WTC11 (cell line): ENCODE results near the gene CHI3L1. TPM values are rescaled to one million over a fixed set of nuclear protein-coding genes. Genes with fewer than 3 reads are reported as not detected.

Experiments
- ATAC-seq: fragments of 200-7000 bp; cut with Tn5 transposase; 2 replicates; pipeline ENCODE4 v1.10.0; 2021; ENCODE audit warnings: mild to moderate bottlenecking, moderate library complexity
- CTCF ChIA-PET: fragments of 300-600 bp; sonication (Branson Sonifier 250); formaldehyde crosslinking; loops from one replicate; lab custom pipeline; 2021; ENCODE audit warnings: antibody characterized with exemption; lab: Charles Lee
- POLR2A ChIA-PET: fragments of 350-600 bp; sonication (Branson Sonifier 250); formaldehyde crosslinking; loops from one replicate; lab custom pipeline; 2021; ENCODE audit warnings: antibody characterized with exemption; lab: Charles Lee
- DNase-seq: peaks from one replicate; pipeline ENCODE4 v3.0.0; 2021; ENCODE audit warnings: low spot score
- H3K27ac Mint-ChIP-seq: 2 replicates; pipeline ENCODE4 v1.8.0; 2021; ENCODE audit warnings: mixed read lengths
- H3K27me3 Mint-ChIP-seq: 2 replicates; pipeline ENCODE4 v1.8.0; 2021; ENCODE audit warnings: low read depth, mild to moderate bottlenecking, moderate library complexity, mixed read lengths
- H3K36me3 Mint-ChIP-seq: 2 replicates; pipeline ENCODE4 v1.8.0; 2021; ENCODE audit warnings: mixed read lengths
- H3K4me1 Mint-ChIP-seq: 2 replicates; pipeline ENCODE4 v1.8.0; 2022; ENCODE audit warnings: mixed read lengths
- H3K4me3 Mint-ChIP-seq: 2 replicates; pipeline ENCODE4 v1.8.0; 2021; ENCODE audit warnings: mild to moderate bottlenecking, moderate library complexity, mixed read lengths
- H3K9me3 Mint-ChIP-seq: 2 replicates; pipeline ENCODE4 v1.8.0; 2021; ENCODE audit warnings: mixed read lengths
- ATF2 ChIP-seq: sonication (generic); formaldehyde crosslinking; IDR thresholded peaks from 2 replicates; pipeline ENCODE4 v1.8.1; 2022; ENCODE audit warnings: low read depth, missing genetic modification reagents, borderline replicate concordance
- CDX4 ChIP-seq: fragments of 250-450 bp; sonication (Bioruptor Pico); IDR thresholded peaks from 2 replicates; pipeline ENCODE4 v1.9.0; 2021; ENCODE audit warnings: moderate library complexity, mild to moderate bottlenecking, inconsistent platforms, borderline replicate concordance
- CREM ChIP-seq: sonication (generic); formaldehyde crosslinking; IDR thresholded peaks from 2 replicates; pipeline ENCODE4 v1.8.1; 2022; ENCODE audit warnings: mild to moderate bottlenecking, missing genetic modification reagents, moderate library complexity
- E2F4 ChIP-seq: sonication (generic); formaldehyde crosslinking; IDR thresholded peaks from 2 replicates; pipeline ENCODE4 v1.8.1; 2022; ENCODE audit warnings: low read depth, mild to moderate bottlenecking, moderate library complexity, missing genetic modification reagents, borderline replicate concordance
- ELF4 ChIP-seq: sonication (generic); formaldehyde crosslinking; IDR thresholded peaks from 2 replicates; pipeline ENCODE4 v1.8.1; 2022; ENCODE audit warnings: low read depth, mild to moderate bottlenecking, moderate library complexity, missing genetic modification reagents
- EMX1 ChIP-seq: fragments of 250-450 bp; sonication (Bioruptor Pico); IDR thresholded peaks from 2 replicates; pipeline ENCODE4 v1.8.0; 2021; ENCODE audit warnings: mild to moderate bottlenecking
- ESRRA ChIP-seq: sonication (generic); formaldehyde crosslinking; IDR thresholded peaks from 2 replicates; pipeline ENCODE4 v1.8.1; 2022; ENCODE audit warnings: mild to moderate bottlenecking, missing genetic modification reagents, borderline replicate concordance
- ETV6 ChIP-seq: sonication (generic); formaldehyde crosslinking; IDR thresholded peaks from 2 replicates; pipeline ENCODE4 v1.8.1; 2022; ENCODE audit warnings: mild to moderate bottlenecking, missing genetic modification reagents
- FOXK1 ChIP-seq: sonication (generic); formaldehyde crosslinking; IDR thresholded peaks from 2 replicates; pipeline ENCODE4 v1.8.0; 2022; ENCODE audit warnings: mild to moderate bottlenecking, moderate library complexity, missing genetic modification reagents
- GRHL2 ChIP-seq: fragments of 250-450 bp; sonication (Bioruptor Pico); IDR thresholded peaks from 2 replicates; pipeline ENCODE4 v1.8.0; 2022; ENCODE audit warnings: mild to moderate bottlenecking, moderate library complexity; ENCODE audit not compliant: insufficient replicate concordance, severe bottlenecking
- HMGXB4 ChIP-seq: sonication (generic); formaldehyde crosslinking; IDR thresholded peaks from 2 replicates; pipeline ENCODE4 v1.8.1; 2023; ENCODE audit warnings: mild to moderate bottlenecking, moderate library complexity, missing genetic modification reagents
- IRF2 ChIP-seq: sonication (generic); formaldehyde crosslinking; IDR thresholded peaks from 2 replicates; pipeline ENCODE4 v1.8.0; 2022; ENCODE audit warnings: low read depth, missing genetic modification reagents, borderline replicate concordance
- JAZF1 ChIP-seq: fragments of 250-450 bp; sonication (Bioruptor Pico); IDR thresholded peaks from 2 replicates; pipeline ENCODE4 v1.9.0; 2021; ENCODE audit warnings: moderate library complexity, mild to moderate bottlenecking, inconsistent platforms
- MAX ChIP-seq: sonication (generic); formaldehyde crosslinking; IDR thresholded peaks from 2 replicates; pipeline ENCODE4 v1.8.0; 2022; ENCODE audit warnings: mild to moderate bottlenecking, missing genetic modification reagents
- MXD4 ChIP-seq: fragments of 250-450 bp; sonication (Bioruptor Pico); IDR thresholded peaks from 2 replicates; pipeline ENCODE4 v1.8.0; 2021; ENCODE audit warnings: mild to moderate bottlenecking, moderate library complexity, borderline replicate concordance
- NFATC4 ChIP-seq: fragments of 250-450 bp; sonication (Bioruptor Pico); IDR thresholded peaks from 2 replicates; pipeline ENCODE4 v1.9.0; 2021; ENCODE audit warnings: mild to moderate bottlenecking
- NR1H2 ChIP-seq: sonication (generic); formaldehyde crosslinking; IDR thresholded peaks from 2 replicates; pipeline ENCODE4 v1.9.0; 2021; ENCODE audit warnings: mild to moderate bottlenecking, moderate library complexity, missing genetic modification reagents
- PRRX2 ChIP-seq: fragments of 250-450 bp; sonication (Bioruptor Pico); IDR thresholded peaks from 2 replicates; pipeline ENCODE4 v1.8.0; 2021; ENCODE audit warnings: mild to moderate bottlenecking
- RELA ChIP-seq: sonication (generic); formaldehyde crosslinking; IDR thresholded peaks from 2 replicates; pipeline ENCODE4 v1.8.1; 2022; ENCODE audit warnings: missing genetic modification reagents, mild to moderate bottlenecking, borderline replicate concordance
- RORB ChIP-seq: fragments of 250-450 bp; sonication (Bioruptor Pico); IDR thresholded peaks from 2 replicates; pipeline ENCODE4 v1.9.0; 2021; ENCODE audit warnings: mild to moderate bottlenecking
- TCF7 ChIP-seq: sonication (generic); formaldehyde crosslinking; IDR thresholded peaks from 2 replicates; pipeline ENCODE4 v1.8.0; 2022; ENCODE audit warnings: mild to moderate bottlenecking, low read depth, missing genetic modification reagents, moderate library complexity
- TEAD1 ChIP-seq: sonication (generic); formaldehyde crosslinking; IDR thresholded peaks from 2 replicates; pipeline ENCODE4 v1.8.0; 2022; ENCODE audit warnings: mild to moderate bottlenecking, missing genetic modification reagents
- TEAD4 ChIP-seq: sonication (generic); formaldehyde crosslinking; IDR thresholded peaks from 2 replicates; pipeline ENCODE4 v1.8.0; 2022; ENCODE audit warnings: mild to moderate bottlenecking, missing genetic modification reagents
- ZBTB21 ChIP-seq: sonication (generic); formaldehyde crosslinking; IDR thresholded peaks from 2 replicates; pipeline ENCODE4 v1.8.1; 2023; ENCODE audit warnings: mild to moderate bottlenecking, missing genetic modification reagents, borderline replicate concordance
- ZNF138 ChIP-seq: sonication (generic); formaldehyde crosslinking; conservative IDR thresholded peaks from 2 replicates; pipeline ENCODE4 v1.8.1; 2022; ENCODE audit warnings: mild to moderate bottlenecking, moderate library complexity, missing genetic modification reagents
- ZNF232 ChIP-seq: sonication (generic); formaldehyde crosslinking; IDR thresholded peaks from 2 replicates; pipeline ENCODE4 v1.8.0; 2022; ENCODE audit warnings: mild to moderate bottlenecking, missing genetic modification reagents
- ZNF317 ChIP-seq: sonication (generic); formaldehyde crosslinking; IDR thresholded peaks from 2 replicates; pipeline ENCODE4 v1.8.1; 2023; ENCODE audit warnings: low read depth, mild to moderate bottlenecking, moderate library complexity, missing genetic modification reagents, borderline replicate concordance
- ZNF423 ChIP-seq: fragments of 250-450 bp; sonication (Bioruptor Pico); IDR thresholded peaks from 2 replicates; pipeline ENCODE4 v2.1.2; 2022; ENCODE audit warnings: mild to moderate bottlenecking, moderate library complexity
- ZNF512 ChIP-seq: sonication (generic); formaldehyde crosslinking; IDR thresholded peaks from 2 replicates; pipeline ENCODE4 v1.8.1; 2022; ENCODE audit warnings: missing genetic modification reagents, borderline replicate concordance
- ZNF671 ChIP-seq: fragments of 250-450 bp; sonication (Bioruptor Pico); IDR thresholded peaks from 2 replicates; pipeline ENCODE4 v1.8.0; 2021; ENCODE audit warnings: mild to moderate bottlenecking
- total RNA-seq: library from RNA; stranded (reverse); gene quantifications from 3 replicates; pipeline ENCODE4 v1.2.3, GENCODE V29; 2021

Gene CHI3L1
- total RNA-seq, 1 experiment from 2014 or later, result 0.24 TPM

GRCh38 chr1:203217668-203218067 is 31.2 kb upstream of the CHI3L1 start:
- H3K4me3 Mint-ChIP-seq, result no peak overlapping the region

GRCh38 chr1:203217139-203217655 is 30.7 kb upstream of the CHI3L1 start:
- no peak overlapping the region for H3K27ac Mint-ChIP-seq
- CTCF ChIA-PET, result interaction anchor here (0.8 to 6.8 kb wide), 33 partner anchors 9 to 195 kb away, joined by 3 to 192 read pairs (median 12); partner anchors contain the start of genes ADORA1, MYBPH, MYOG and PPFIA4
- ATAC-seq, result peak; percentile 70
- peaks cover 6% of the 10 kb centered on the region for H3K27me3 Mint-ChIP-seq
- TF ChIP-seq ZNF671 (CRISPR knock-in tag) (no peak), PRRX2 (CRISPR knock-in tag) (no peak), MXD4 (CRISPR knock-in tag) (no peak), GRHL2 (CRISPR knock-in tag) (no peak), TEAD4 (CRISPR knock-in tag) (no peak), ZNF423 (CRISPR knock-in tag) (no peak), ZNF317 (CRISPR knock-in tag) (no peak), E2F4 (no peak), ESRRA (CRISPR knock-in tag) (no peak), NR1H2 (no peak), TCF7 (no peak), ZNF232 (no peak), NFATC4 (CRISPR knock-in tag) (no peak)
- TF ChIP-seq, all 79 proteins: peak for 0
- POLR2A ChIA-PET, result interaction anchor here (2.2 kb wide), 1 partner anchor 100 kb away, joined by 7 read pairs; no protein-coding TSS in a partner anchor
- H3K9me3 Mint-ChIP-seq, result no peaks in the 10 kb centered on the region
- H3K4me1 Mint-ChIP-seq, result peaks cover 17% of the 10 kb centered on the region
- H3K4me3 Mint-ChIP-seq, result no peak overlapping the region
- no peaks in the 10 kb centered on the region for H3K36me3 Mint-ChIP-seq
- DNase-seq, result peak; percentile 56

More at GRCh38 chr1:203217668-203218067, 31.2 kb upstream of the CHI3L1 start:
- no peaks in the 10 kb centered on the region for H3K36me3 Mint-ChIP-seq
- H3K9me3 Mint-ChIP-seq, result no peaks in the 10 kb centered on the region
- ATAC-seq (peak; percentile 49), DNase-seq (peak; percentile 24)
- peaks cover 17% of the 10 kb centered on the region for H3K4me1 Mint-ChIP-seq
- POLR2A ChIA-PET, result no interaction called here
- CTCF ChIA-PET, result interaction anchor here (0.5 to 6.8 kb wide), 19 partner anchors 36 to 196 kb away, joined by 3 to 192 read pairs (median 16); partner anchors contain the start of genes ADORA1, MYBPH, MYOG and PPFIA4
- no peak for TF ChIP-seq JAZF1 (CRISPR knock-in tag)
- TF ChIP-seq MAX (CRISPR knock-in tag), result no peak
- TF ChIP-seq IRF2 (CRISPR knock-in tag), result no peak
- TF ChIP-seq EMX1 (CRISPR knock-in tag), result no peak
- TF ChIP-seq RELA (CRISPR knock-in tag), result no peak
- TF ChIP-seq HMGXB4 (CRISPR knock-in tag), result no peak
- no peak for TF ChIP-seq CREM (CRISPR knock-in tag)
- no peak for TF ChIP-seq ELF4 (CRISPR knock-in tag)
- TF ChIP-seq FOXK1, result no peak
- no peak for TF ChIP-seq ZNF512 (CRISPR knock-in tag)
- no peak for TF ChIP-seq RORB (CRISPR knock-in tag)
- no peak for TF ChIP-seq TEAD1 (CRISPR knock-in tag)
- no peak for TF ChIP-seq NR1H2
- no peak for TF ChIP-seq ZBTB21 (CRISPR knock-in tag)
- no peak for TF ChIP-seq ATF2 (CRISPR knock-in tag)
- TF ChIP-seq ZNF138 (CRISPR knock-in tag), result no peak
- TF ChIP-seq CDX4 (CRISPR knock-in tag), result no peak
- TF ChIP-seq ETV6 (CRISPR knock-in tag), result no peak
- H3K27me3 Mint-ChIP-seq, result peaks cover 6% of the 10 kb centered on the region
- no peak overlapping the region for H3K27ac Mint-ChIP-seq
